Measurements from ENCODE around the gene MPO. TPM values are rescaled to one million over a fixed set of nuclear protein-coding genes. Genes with fewer than 3 reads are reported as not detected.

MPO gene
- total and polyA plus RNA-seq, 2 donors (not counting 3 experiments of a cell fraction or from before 2014, with no cell fraction given): not detected

- Histone ChIP-seq H2AFZ (ENCODE audit: low read depth, low read length) (no peak overlapping the region), H3K27me3 (ENCODE audit: control insufficient read depth in 2 of 2, insufficient read depth in 2 of 2, low read length in 2 of 2) (no peaks in the 10 kb centered on the region), H3K36me3 (ENCODE audit: control insufficient read depth in 2 of 2, extremely low read depth in 1 of 2, insufficient read depth in 2 of 2, low read length in 2 of 2) (no peaks in the 10 kb centered on the region), H3K4me3 (replicated peaks in 1 of 3; ENCODE audit: insufficient read depth in 1 of 3, low read depth in 1 of 3, low read length in 3 of 3) (no peak overlapping the region), H3K9ac (replicated peaks; ENCODE audit: extremely low read depth, insufficient read depth, low read length) (no peak overlapping the region), H4K20me1 (replicated peaks; ENCODE audit: control insufficient read depth, extremely low read depth, insufficient read depth, low read length) (no peaks in the 10 kb centered on the region), H3K9me3 (replicated peaks; ENCODE audit: control insufficient read depth, insufficient read depth, low read length) (no peaks in the 10 kb centered on the region), H3K4me2 (ENCODE audit: insufficient read depth, low read length) (no peak overlapping the region), H3K79me2 (ENCODE audit: control insufficient read depth, insufficient read depth, low read length) (no peaks in the 10 kb centered on the region), H3K4me1 (ENCODE audit: control insufficient read depth, extremely low read depth, insufficient read depth, low read length) (no peaks in the 10 kb centered on the region), H3K27ac (ENCODE audit: insufficient read depth, low read depth, low read length) (no peak overlapping the region), H3K9me1 (replicated peaks; ENCODE audit: control insufficient read depth, extremely low read depth, insufficient read depth, low read length) (no peaks in the 10 kb centered on the region)
- CTCF ChIA-PET: interaction anchor here (0.7 to 5.6 kb wide), 22 partner anchors 8 to 170 kb away, joined by 3 to 79 read pairs (median 6); partner anchors contain the start of genes HSF5, RNF43 and SUPT4H1
- intact Hi-C loops (cut with micrococcal nuclease): no loop called here
- no peak for DNase-seq (ENCODE audit: low read depth, low spot score)
- dilution Hi-C loops (cut with MboI; ENCODE audit: extremely low pct_ligation_motif_present, low sequenced_read_pairs): no loop called here
- no peak for TF ChIP-seq JUN (IDR thresholded peaks at IDR 0.05; ENCODE audit: borderline replicate concordance, insufficient read depth, insufficient read length, low read depth)
- no peak for TF ChIP-seq POLR2A (IDR thresholded peaks at IDR 0.05; ENCODE audit: low read depth, low read length)
- TF ChIP-seq FOS (IDR thresholded peaks at IDR 0.05; ENCODE audit: borderline replicate concordance, insufficient read depth, low read length): no peak
- TF ChIP-seq CTCF (IDR thresholded peaks at IDR 0.05; ENCODE audit: extremely low read depth in 1 of 2, insufficient read depth in 1 of 2, low read depth in 1 of 2, low read length in 2 of 2): no peak
- TF ChIP-seq EZH2 (IDR thresholded peaks at IDR 0.05; ENCODE audit: borderline replicate concordance, low read depth, low read length, severe bottlenecking): no peak
- TF ChIP-seq MAX (IDR thresholded peaks at IDR 0.05; ENCODE audit: insufficient read depth, insufficient read length): no peak
- no peak for TF ChIP-seq GATA2 (IDR thresholded peaks at IDR 0.05; ENCODE audit: insufficient read depth, insufficient read length, low read depth, low read length)
- no peak for TF ChIP-seq POLR2AphosphoS5 (IDR thresholded peaks at IDR 0.05; ENCODE audit: insufficient read depth, low read depth, low read length)
- no peak for TF ChIP-seq MYC (IDR thresholded peaks at IDR 0.05; ENCODE audit: low read depth, low read length)
- no TSS peak for BruUV-seq (replicated peaks)
- no peak for FAIRE-seq
- POLR2A ChIA-PET: interaction anchor here (0.7 kb wide), 1 partner anchor 687 kb away, joined by 3 read pairs; no protein-coding TSS in a partner anchor
Observed at GRCh38 chr17:58318065-58318481, 37.3 kb upstream of the MPO start.

Measured in endothelial cell of umbilical vein (primary cell).